Measurements from ENCODE around the gene TFPI2.

TFPI2 gene

DNA sequence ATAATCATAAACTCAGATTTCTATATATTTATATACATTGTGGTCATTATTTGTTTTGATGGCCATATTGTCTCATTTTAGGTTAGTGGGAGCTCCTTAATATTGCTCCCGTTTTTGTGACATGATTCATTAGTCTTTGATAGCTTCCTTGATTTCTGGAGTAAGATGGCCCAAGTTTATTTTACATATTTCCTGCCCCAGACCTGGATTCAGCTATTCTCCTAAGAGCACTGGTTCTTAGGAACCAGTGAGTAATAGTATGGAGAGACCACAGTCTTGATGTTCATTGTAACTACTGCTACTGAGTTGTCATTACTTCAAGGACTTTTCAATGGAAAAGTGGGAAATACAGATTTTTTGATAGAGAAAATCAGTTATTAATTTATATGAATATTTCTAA, 6.0 kb downstream of the TFPI2 start:
- TF ChIP-seq, protein P1, sequence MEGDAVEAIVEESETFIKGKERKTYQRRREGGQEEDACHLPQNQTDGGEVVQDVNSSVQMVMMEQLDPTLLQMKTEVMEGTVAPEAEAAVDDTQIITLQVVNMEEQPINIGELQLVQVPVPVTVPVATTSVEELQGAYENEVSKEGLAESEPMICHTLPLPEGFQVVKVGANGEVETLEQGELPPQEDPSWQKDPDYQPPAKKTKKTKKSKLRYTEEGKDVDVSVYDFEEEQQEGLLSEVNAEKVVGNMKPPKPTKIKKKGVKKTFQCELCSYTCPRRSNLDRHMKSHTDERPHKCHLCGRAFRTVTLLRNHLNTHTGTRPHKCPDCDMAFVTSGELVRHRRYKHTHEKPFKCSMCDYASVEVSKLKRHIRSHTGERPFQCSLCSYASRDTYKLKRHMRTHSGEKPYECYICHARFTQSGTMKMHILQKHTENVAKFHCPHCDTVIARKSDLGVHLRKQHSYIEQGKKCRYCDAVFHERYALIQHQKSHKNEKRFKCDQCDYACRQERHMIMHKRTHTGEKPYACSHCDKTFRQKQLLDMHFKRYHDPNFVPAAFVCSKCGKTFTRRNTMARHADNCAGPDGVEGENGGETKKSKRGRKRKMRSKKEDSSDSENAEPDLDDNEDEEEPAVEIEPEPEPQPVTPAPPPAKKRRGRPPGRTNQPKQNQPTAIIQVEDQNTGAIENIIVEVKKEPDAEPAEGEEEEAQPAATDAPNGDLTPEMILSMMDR (IDR thresholded peaks at IDR 0.05; ENCODE audit: control insufficient read depth, extremely low read depth, insufficient read depth): no peak
- no peak for DNase-seq (ENCODE audit: low read depth)
- no peak overlapping the region for H3K4me3 ChIP-seq (ENCODE audit: low read depth, low read length)

DNA sequence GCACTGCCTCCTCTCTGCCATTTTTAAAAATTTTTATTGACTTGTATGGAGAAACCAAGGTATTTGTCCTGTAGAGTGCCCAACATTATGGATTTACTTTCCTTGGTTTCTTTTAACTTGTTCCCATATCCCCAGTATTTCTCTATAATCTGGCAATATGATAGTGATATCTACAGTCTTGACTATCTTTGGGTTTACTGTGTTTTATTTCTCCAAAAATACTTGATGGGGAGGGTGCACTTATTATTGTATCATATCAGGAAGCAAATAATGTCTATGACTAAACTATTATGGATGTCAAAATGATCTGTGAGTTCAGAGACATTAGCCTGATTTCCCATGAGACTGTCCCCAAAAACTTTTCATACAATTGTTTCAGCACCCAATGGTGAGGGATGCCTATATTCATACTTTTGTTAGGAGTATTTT, 6.6 kb downstream of the TFPI2 start:
- TF ChIP-seq, protein P1 (IDR thresholded peaks at IDR 0.05; ENCODE audit: control insufficient read depth, extremely low read depth, insufficient read depth): no peak
- no peak overlapping the region for H3K4me3 ChIP-seq (ENCODE audit: low read depth, low read length)
- no peak for DNase-seq (ENCODE audit: low read depth)

DNA sequence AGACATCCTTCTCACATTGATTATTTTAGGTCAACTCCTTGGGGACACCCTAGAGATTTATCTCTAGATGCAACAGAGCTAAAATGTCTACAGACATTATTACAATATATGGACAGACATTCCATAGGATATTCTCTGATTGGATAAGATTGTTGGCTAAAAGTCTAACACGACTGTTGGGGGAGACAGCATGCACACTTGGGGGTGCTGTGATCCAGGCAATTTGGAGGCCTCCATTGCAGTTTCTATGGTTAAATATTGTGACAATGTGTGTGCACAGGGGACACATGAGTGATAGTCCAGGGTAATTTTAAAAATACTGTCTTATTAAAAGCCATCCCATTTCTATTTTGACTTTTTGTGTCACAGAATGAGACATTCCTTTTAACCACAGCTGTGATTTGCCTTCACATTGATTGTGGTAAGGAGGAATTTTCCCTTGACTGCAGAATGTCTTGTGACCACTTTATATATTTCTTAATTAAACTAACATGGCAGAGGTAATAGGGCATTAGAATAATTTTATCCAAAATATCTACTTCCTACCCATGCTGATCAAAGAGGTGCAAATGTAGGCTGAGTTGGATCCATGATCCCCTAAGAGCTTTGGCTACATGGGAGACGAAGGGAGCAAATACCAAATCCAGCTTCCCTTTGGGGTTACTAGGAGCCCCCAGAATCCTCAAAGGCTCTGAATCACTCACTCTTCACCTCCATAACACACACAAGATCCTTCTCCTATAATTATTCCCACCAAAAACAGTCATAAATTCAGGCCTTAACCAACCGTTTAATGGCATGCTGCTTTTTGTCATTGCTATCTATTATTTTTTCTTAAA, 7.3 kb downstream of the TFPI2 start:
- DNase-seq (ENCODE audit: low read depth): no peak
- H3K4me3 ChIP-seq (ENCODE audit: low read depth, low read length): no peak overlapping the region
- TF ChIP-seq, protein P1 (IDR thresholded peaks at IDR 0.05; ENCODE audit: control insufficient read depth, extremely low read depth, insufficient read depth): no peak

DNA sequence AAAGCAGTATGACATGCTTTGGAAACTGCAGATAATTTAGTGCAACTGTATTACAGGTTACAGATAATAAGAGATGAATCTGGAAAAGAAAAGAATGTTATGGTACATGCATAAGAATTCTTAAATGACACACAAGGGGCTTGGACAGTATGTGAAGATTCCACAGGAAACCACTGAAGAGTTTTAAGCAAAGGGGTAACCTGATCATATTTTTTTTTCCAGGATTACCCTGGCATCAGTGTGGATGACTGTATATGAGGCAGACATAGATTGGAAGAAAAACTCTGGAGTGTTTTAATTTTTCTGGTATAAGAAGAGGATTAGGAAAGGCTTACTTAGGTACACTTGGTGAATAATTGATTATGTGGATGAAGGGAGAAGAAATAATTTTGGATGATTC, 8.1 kb downstream of the TFPI2 start:
- TF ChIP-seq, protein P1 (IDR thresholded peaks at IDR 0.05; ENCODE audit: control insufficient read depth, extremely low read depth, insufficient read depth): no peak
- no peak for DNase-seq (ENCODE audit: low read depth)

DNA sequence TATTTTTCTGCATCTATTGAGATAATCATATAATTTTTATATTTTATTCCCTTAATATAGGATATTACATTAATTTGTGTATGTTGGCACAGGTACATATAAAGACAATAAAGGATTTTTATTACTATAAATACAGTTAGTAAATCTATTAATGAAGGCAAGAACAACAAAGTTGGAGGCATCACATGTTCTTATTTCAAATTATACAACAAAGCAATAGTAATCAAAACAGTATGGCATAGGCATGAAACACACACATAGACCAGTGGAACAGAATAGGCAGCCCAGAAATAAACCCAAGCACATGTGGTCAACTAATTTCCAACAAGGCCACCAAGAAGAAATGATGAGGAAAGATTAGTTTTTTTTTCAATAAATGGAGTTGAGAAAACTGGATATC, 11.2 kb downstream of the TFPI2 start:
- TF ChIP-seq, protein P1 (IDR thresholded peaks at IDR 0.05; ENCODE audit: control insufficient read depth, extremely low read depth, insufficient read depth): no peak
- DNase-seq (ENCODE audit: low read depth): no peak
- no peak overlapping the region for H3K4me3 ChIP-seq (ENCODE audit: low read depth, low read length)

More for the DNA sequence above, 8.1 kb downstream of the TFPI2 start:
- no peak overlapping the region for H3K4me3 ChIP-seq (ENCODE audit: low read depth, low read length)

DNA sequence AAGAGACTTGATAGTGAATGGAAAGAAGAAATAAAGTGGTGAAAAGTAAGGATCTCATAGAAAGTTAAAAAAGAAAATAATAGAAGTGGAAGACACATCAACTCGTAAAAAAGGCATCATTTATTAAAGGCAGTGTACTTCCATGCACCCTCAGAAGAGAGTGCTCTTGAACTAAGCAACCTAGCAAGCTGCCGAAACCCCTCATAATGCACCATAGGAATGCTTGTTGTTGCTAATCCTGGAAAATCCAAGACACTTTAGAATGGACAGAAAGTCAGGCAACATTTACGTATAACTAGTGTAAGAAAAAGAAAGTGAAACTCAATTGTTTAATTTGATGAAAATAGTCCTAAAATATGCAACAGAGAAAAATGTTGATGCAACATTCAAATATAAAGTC, 12.8 kb downstream of the TFPI2 start:
- no peak overlapping the region for H3K4me3 ChIP-seq (ENCODE audit: low read depth, low read length)
- DNase-seq (ENCODE audit: low read depth): no peak
- TF ChIP-seq, protein P1 (IDR thresholded peaks at IDR 0.05; ENCODE audit: control insufficient read depth, extremely low read depth, insufficient read depth): no peak

All from LNCaP clone FGC (cell line).